H9 (cell line): ENCODE measurements around the gene DTNA. TPM values are rescaled to one million over a fixed set of nuclear protein-coding genes. Genes with fewer than 3 reads are reported as not detected.

Source experiments
- DNase-seq: peaks from one replicate; pipeline ENCODE4 v3.0.0-alpha.2; 2017
- H2AFZ ChIP-seq: one replicate; pipeline ENCODE4 v1.6.1; 2013; ENCODE audit warnings: mild to moderate bottlenecking, low read length, control low read depth, moderate library complexity
- H2AK5ac ChIP-seq: 2 replicates; pipeline ENCODE4 v1.6.1; 2013; ENCODE audit warnings: low read length, control low read depth, mixed read lengths; ENCODE audit not compliant: insufficient read length
- H2BK120ac ChIP-seq: one replicate; pipeline ENCODE4 v1.6.1; 2013; ENCODE audit warnings: low read depth, mild to moderate bottlenecking, low read length, control low read depth, inconsistent platforms; ENCODE audit not compliant: poor library complexity, severe bottlenecking
- H2BK12ac ChIP-seq: 2 replicates; pipeline ENCODE4 v1.6.1; 2013; ENCODE audit warnings: low read length, control low read depth, mixed read lengths, low read depth; ENCODE audit not compliant: insufficient read length
- H2BK15ac ChIP-seq: 2 replicates; pipeline ENCODE4 v1.6.1; 2013; ENCODE audit warnings: low read depth, low read length, control low read depth
- H2BK20ac ChIP-seq: one replicate; pipeline ENCODE4 v1.6.1; 2013; ENCODE audit warnings: low read depth, mild to moderate bottlenecking, low read length, control low read depth, inconsistent platforms; ENCODE audit not compliant: poor library complexity, severe bottlenecking
- H2BK5ac ChIP-seq: 2 replicates; pipeline ENCODE4 v1.6.1; 2013; ENCODE audit warnings: low read length, control low read depth, mixed read lengths; ENCODE audit not compliant: insufficient read length
- H3K14ac ChIP-seq: 2 replicates; pipeline ENCODE4 v1.6.1; 2013; ENCODE audit warnings: low read length, control low read depth; ENCODE audit not compliant: insufficient read depth
- H3K18ac ChIP-seq: 2 replicates; pipeline ENCODE4 v1.6.1; 2013; ENCODE audit warnings: low read depth, mild to moderate bottlenecking, mixed read lengths, low read length, control low read depth; ENCODE audit not compliant: insufficient read length
- H3K23ac ChIP-seq: 2 replicates; pipeline ENCODE4 v1.6.1; 2013; ENCODE audit warnings: low read length, control low read depth, mixed read lengths, low read depth; ENCODE audit not compliant: insufficient read length
- H3K23me2 ChIP-seq: 2 replicates; pipeline ENCODE4 v1.6.1; 2013; ENCODE audit warnings: low read depth, mild to moderate bottlenecking, mixed read lengths, low read length, control low read depth; ENCODE audit not compliant: insufficient read length, poor library complexity, severe bottlenecking
- H3K27ac ChIP-seq: 2 replicates; pipeline ENCODE4 v1.5.1; 2013; ENCODE audit warnings: low read length, control low read depth, mixed read lengths, low read depth; ENCODE audit not compliant: insufficient read length
- H3K27me3 ChIP-seq: 2 replicates; pipeline ENCODE4 v1.6.1; 2013; ENCODE audit warnings: low read length, control low read depth, inconsistent platforms; ENCODE audit not compliant: insufficient read depth
- H3K4ac ChIP-seq: 2 replicates; pipeline ENCODE4 v1.6.1; 2013; ENCODE audit warnings: low read depth, mild to moderate bottlenecking, control low read depth, inconsistent platforms, low read length, moderate library complexity
- H3K4me1 ChIP-seq: 2 replicates; pipeline ENCODE4 v1.6.1; 2013; ENCODE audit warnings: low read length, control low read depth, inconsistent platforms; ENCODE audit not compliant: insufficient read depth
- H3K4me2 ChIP-seq: 2 replicates; pipeline ENCODE4 v1.6.1; 2013; ENCODE audit warnings: low read length, control low read depth, mixed read lengths; ENCODE audit not compliant: insufficient read length, insufficient read depth
- H3K56ac ChIP-seq: 2 replicates; pipeline ENCODE4 v1.6.1; 2013; ENCODE audit warnings: low read depth, mild to moderate bottlenecking, mixed read lengths, low read length, control low read depth; ENCODE audit not compliant: insufficient read length
- H3K79me1 ChIP-seq: 2 replicates; pipeline ENCODE4 v1.6.1; 2013; ENCODE audit warnings: low read depth, mild to moderate bottlenecking, moderate library complexity, low read length, control low read depth, inconsistent platforms; ENCODE audit not compliant: insufficient read depth, poor library complexity, severe bottlenecking
- H3K79me2 ChIP-seq: 2 replicates; pipeline ENCODE4 v1.6.1; 2013; ENCODE audit warnings: low read length, control low read depth, inconsistent platforms; ENCODE audit not compliant: insufficient read depth
- H3K9ac ChIP-seq: 2 replicates; pipeline ENCODE4 v1.6.1; 2013; ENCODE audit warnings: low read length, control low read depth, mixed read lengths; ENCODE audit not compliant: insufficient read length; ENCODE audit errors: extremely low read depth
- H3K9me3 ChIP-seq: one replicate; pipeline ENCODE4 v1.6.1; 2013; ENCODE audit warnings: low read depth, low read length, inconsistent platforms; ENCODE audit not compliant: control insufficient read depth
- H3T11ph ChIP-seq: one replicate; pipeline ENCODE4 v1.6.1; 2013; ENCODE audit warnings: mild to moderate bottlenecking, low read length, control low read depth, inconsistent platforms
- H4K20me1 ChIP-seq: one replicate; pipeline ENCODE4 v1.6.1; 2013; ENCODE audit not compliant: control insufficient read depth, insufficient read length, insufficient read depth
- H4K5ac ChIP-seq: 2 replicates; pipeline ENCODE4 v1.6.1; 2013; ENCODE audit warnings: low read depth, mild to moderate bottlenecking, mixed read lengths, low read length, control low read depth; ENCODE audit not compliant: insufficient read length
- H4K8ac ChIP-seq: replicated peaks from 2 replicates; pipeline ENCODE4 v1.6.1; 2013; ENCODE audit warnings: low read length, control low read depth, mixed read lengths, low read depth; ENCODE audit not compliant: insufficient read length
- H4K91ac ChIP-seq: 2 replicates; pipeline ENCODE4 v1.6.1; 2013; ENCODE audit warnings: low read depth, mild to moderate bottlenecking, moderate library complexity, mixed read lengths, low read length, control low read depth; ENCODE audit not compliant: insufficient read length
- H3K27ac Mint-ChIP-seq, 3 experiments: 2 replicates in 2 of 3; 3 replicates in 1 of 3; pipeline ENCODE4 v1.8.0; 2020 to 2021; ENCODE audit warnings: mixed read lengths in 3 of 3, mild to moderate bottlenecking in 1 of 3, moderate library complexity in 1 of 3
- H3K27me3 Mint-ChIP-seq: 2 replicates; pipeline ENCODE4 v1.8.0; 2021; ENCODE audit warnings: low read depth, mild to moderate bottlenecking, moderate library complexity, mixed read lengths
- H3K36me3 Mint-ChIP-seq, 3 experiments: 2 replicates in 2 of 3; 3 replicates in 1 of 3; pipeline ENCODE4 v1.8.0; 2020 to 2021; ENCODE audit warnings: low read depth in 3 of 3, mixed read lengths in 3 of 3; ENCODE audit not compliant: insufficient read depth in 1 of 3
- H3K4me1 Mint-ChIP-seq, 2 experiments: 2 replicates each; pipeline ENCODE4 v1.8.0; 2020; ENCODE audit warnings: mixed read lengths in 2 of 2
- H3K4me3 Mint-ChIP-seq, 2 experiments: 2 replicates in 1 of 2; 3 replicates in 1 of 2; pipeline ENCODE4 v1.8.0; 2020 to 2021; ENCODE audit warnings: mild to moderate bottlenecking in 2 of 2, mixed read lengths in 2 of 2, moderate library complexity in 1 of 2
- H3K9me3 Mint-ChIP-seq, 2 experiments: 2 replicates in 1 of 2; 3 replicates in 1 of 2; pipeline ENCODE4 v1.8.0; 2020; ENCODE audit warnings: mild to moderate bottlenecking in 2 of 2, mixed read lengths in 2 of 2, moderate library complexity in 1 of 2
- CTCF ChIP-seq: fragments of 200-600 bp; sonication (generic); conservative IDR thresholded peaks from 3 replicates; pipeline ENCODE4 v1.8.0; 2021; ENCODE audit warnings: antibody characterized with exemption, mild to moderate bottlenecking
- total RNA-seq: library from RNA; stranded (reverse); gene quantifications from 2 replicates; pipeline ENCODE4 v1.2.1, GENCODE V29; 2021

Gene DTNA
- total RNA-seq, 1 experiment from 2014 or later: 25.5 TPM

DNA sequence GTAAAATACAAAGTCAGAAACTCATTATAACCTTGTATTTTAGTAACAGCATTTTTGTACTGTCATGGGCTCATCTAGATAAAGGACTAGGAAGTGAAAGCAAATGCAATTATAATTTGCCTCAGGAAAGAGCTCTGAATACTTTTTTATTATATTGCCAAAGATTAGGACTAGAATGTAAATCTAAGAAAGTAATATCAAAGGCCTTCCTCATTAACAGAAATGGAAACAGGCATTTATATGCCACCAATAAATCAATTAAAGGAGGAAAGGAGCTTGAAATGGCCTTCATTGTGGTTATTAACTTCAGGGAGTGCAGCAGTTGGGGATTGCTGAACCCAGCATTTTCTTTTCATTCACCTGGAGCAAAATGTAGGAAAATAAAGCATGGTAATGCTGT lies 39.6 kb downstream of the DTNA start:
- Histone ChIP-seq H3K4ac (no peak overlapping the region), H3K4me2 (no peak overlapping the region), H4K20me1 (no peaks in the 10 kb centered on the region), H2BK20ac (no peak overlapping the region), H2AFZ (no peak overlapping the region), H3K9ac (no peak overlapping the region), H3K56ac (no peak overlapping the region), H3K18ac (no peak overlapping the region), H2BK5ac (no peak overlapping the region), H2BK12ac (no peak overlapping the region), H2AK5ac (no peak overlapping the region), H4K5ac (no peak overlapping the region), H3K14ac (no peak overlapping the region), H2BK120ac (no peak overlapping the region), H3K27ac (no peak overlapping the region), H4K8ac (no peak overlapping the region), H4K91ac (no peak overlapping the region), H3K23ac (no peak overlapping the region), H2BK15ac (no peak overlapping the region), H3K79me1 (no peaks in the 10 kb centered on the region), H3K27me3 (no peaks in the 10 kb centered on the region), H3K4me1 (no peaks in the 10 kb centered on the region), H3T11ph (no peak overlapping the region), H3K9me3 (no peaks in the 10 kb centered on the region), H3K23me2 (no peaks in the 10 kb centered on the region), H3K79me2 (no peaks in the 10 kb centered on the region)
- H3K4me1 Mint-ChIP-seq: no peaks in the 10 kb centered on the region
- H3K9me3 Mint-ChIP-seq: no peaks in the 10 kb centered on the region; a peak in 1 of 5 replicates
- H3K27ac Mint-ChIP-seq: no peak overlapping the region
- H3K36me3 Mint-ChIP-seq: no peaks in the 10 kb centered on the region
- H3K4me3 Mint-ChIP-seq: no peak overlapping the region
- no peak for TF ChIP-seq CTCF
- DNase-seq: no peak
- no peaks in the 10 kb centered on the region for H3K27me3 Mint-ChIP-seq
